Measurements from ENCODE around the gene ANTKMT. TPM values are rescaled to one million over a fixed set of nuclear protein-coding genes. Genes with fewer than 3 reads are reported as not detected.

Gene ANTKMT
- total and polyA plus RNA-seq, 4 donors = 14.0 to 29.7 (median 19.7) TPM

- H3K27ac ChIP-seq (ENCODE audit: low read depth in 1 of 2, low read length in 2 of 2) = no peak overlapping the region
- H3K27me3 ChIP-seq (ENCODE audit: control insufficient read depth in 4 of 4, insufficient read depth in 4 of 4, low read length in 3 of 4) = no peaks in the 10 kb centered on the region
- DNase-seq (ENCODE audit: low spot score) = no peak
- TF ChIP-seq ZBTB33 (IDR thresholded peaks at IDR 0.05) (no peak), EGR1 (IDR thresholded peaks at IDR 0.05; ENCODE audit: low read depth in 2 of 2) (no peak), CTCF (IDR thresholded peaks at IDR 0.05; ENCODE audit: low read depth, low read length, missing input control) (no peak), HNF4A (conservative IDR thresholded peaks at IDR 0.05) (no peak), SP1 (IDR thresholded peaks at IDR 0.05) (no peak), FOXA1 (IDR thresholded peaks at IDR 0.05) (no peak), TAF1 (conservative IDR thresholded peaks at IDR 0.05) (no peak), GABPA (IDR thresholded peaks at IDR 0.05 in 1 of 2, conservative IDR thresholded peaks at IDR 0.05 in 1 of 2) (no peak), RAD21 (IDR thresholded peaks at IDR 0.05) (no peak), JUND (IDR thresholded peaks at IDR 0.05) (no peak), YY1 (IDR thresholded peaks at IDR 0.05) (no peak), RXRA (IDR thresholded peaks at IDR 0.05) (no peak), REST (IDR thresholded peaks at IDR 0.05) (no peak), MAX (IDR thresholded peaks at IDR 0.05) (no peak), HNF4G (IDR thresholded peaks at IDR 0.05) (no peak), NR2F2 (IDR thresholded peaks at IDR 0.05) (no peak), FOXA2 (IDR thresholded peaks at IDR 0.05) (no peak), ATF3 (IDR thresholded peaks at IDR 0.05) (no peak)
- peaks cover 0 to 2% (median 0%) of the 10 kb centered on the region in 4 donors for H3K9me3 ChIP-seq (ENCODE audit: control insufficient read depth in 4 of 4, low read length in 3 of 4)
- H3K36me3 ChIP-seq (ENCODE audit: control insufficient read depth in 4 of 4, insufficient read depth in 3 of 4, low read depth in 1 of 4, low read length in 3 of 4) = no peaks in the 10 kb centered on the region
- no peaks in the 10 kb centered on the region for H3K4me1 ChIP-seq (ENCODE audit: control insufficient read depth in 4 of 4, insufficient read depth in 4 of 4, low read length in 3 of 4)
- no peak overlapping the region for H3K9ac ChIP-seq (ENCODE audit: low read depth in 1 of 2, low read length in 2 of 2)
- 52% methylated on average over 39 of the region's 39 CpGs for WGBS
- H3K4me3 ChIP-seq (ENCODE audit: low read depth in 1 of 3, low read length in 3 of 3) = no peak overlapping the region
These were observed 30.4 kb downstream of the ANTKMT start for GRCh38 chr16:751152-752006.

All from liver (tissue), 9 donors.